GM23338 (cell line): ENCODE measurements around the gene DIAPH1.

ENCODE experiments used
- CTCF ChIP-seq, 2 experiments: fragments of 200-600 bp in 1 of 2; sonication (generic) in 1 of 2; conservative IDR thresholded peaks; 2 replicates each; pipeline versions ENCODE4 v1.5.1 to v1.6.1; 2016 to 2017; ENCODE audit warnings: antibody characterized with exemption in 2 of 2, low read depth in 2 of 2, mild to moderate bottlenecking in 2 of 2, moderate library complexity in 1 of 2
- EZH2 ChIP-seq: fragments of 200-600 bp; sonication (generic); IDR thresholded peaks from one replicate; pipeline ENCODE4 v1.8.0; 2017; ENCODE audit warnings: antibody characterized with exemption, mild to moderate bottlenecking, low read depth; ENCODE audit not compliant: unreplicated experiment
- POLR2AphosphoS5 ChIP-seq: IDR thresholded peaks from 2 replicates; pipeline ENCODE4 v1.6.1; 2016; ENCODE audit warnings: antibody characterized with exemption, low read depth
- ZNF331 ChIP-seq: fragments of 250-450 bp; sonication (Bioruptor Pico); IDR thresholded peaks from 2 replicates; pipeline ENCODE4 v1.5.0; 2020; ENCODE audit warnings: low read depth, mild to moderate bottlenecking, moderate library complexity

GRCh38 chr5:141503681-141504080 lies 115.1 kb downstream of the DIAPH1 start:
- TF ChIP-seq CTCF (conservative IDR thresholded peaks at IDR 0.05; ENCODE audit: low read depth in 2 of 2) (no peak), EZH2 (no peak), ZNF331 (CRISPR knock-in tag) (no peak), POLR2AphosphoS5 (no peak)
